H9 (cell line): ENCODE data around the gene SNRPA1. TPM values are rescaled to one million over a fixed set of nuclear protein-coding genes. Genes with fewer than 3 reads are reported as not detected.

Source experiments
- DNase-seq: peaks from one replicate; pipeline ENCODE4 v3.0.0-alpha.2; 2017
- H2AFZ ChIP-seq: one replicate; pipeline ENCODE4 v1.6.1; 2013; ENCODE audit warnings: mild to moderate bottlenecking, low read length, control low read depth, moderate library complexity
- H2AK5ac ChIP-seq: 2 replicates; pipeline ENCODE4 v1.6.1; 2013; ENCODE audit warnings: low read length, control low read depth, mixed read lengths; ENCODE audit not compliant: insufficient read length
- H2BK120ac ChIP-seq: one replicate; pipeline ENCODE4 v1.6.1; 2013; ENCODE audit warnings: low read depth, mild to moderate bottlenecking, low read length, control low read depth, inconsistent platforms; ENCODE audit not compliant: poor library complexity, severe bottlenecking
- H2BK12ac ChIP-seq: 2 replicates; pipeline ENCODE4 v1.6.1; 2013; ENCODE audit warnings: low read length, control low read depth, mixed read lengths, low read depth; ENCODE audit not compliant: insufficient read length
- H2BK15ac ChIP-seq: 2 replicates; pipeline ENCODE4 v1.6.1; 2013; ENCODE audit warnings: low read depth, low read length, control low read depth
- H2BK20ac ChIP-seq: one replicate; pipeline ENCODE4 v1.6.1; 2013; ENCODE audit warnings: low read depth, mild to moderate bottlenecking, low read length, control low read depth, inconsistent platforms; ENCODE audit not compliant: poor library complexity, severe bottlenecking
- H2BK5ac ChIP-seq: 2 replicates; pipeline ENCODE4 v1.6.1; 2013; ENCODE audit warnings: low read length, control low read depth, mixed read lengths; ENCODE audit not compliant: insufficient read length
- H3K14ac ChIP-seq: 2 replicates; pipeline ENCODE4 v1.6.1; 2013; ENCODE audit warnings: low read length, control low read depth; ENCODE audit not compliant: insufficient read depth
- H3K18ac ChIP-seq: 2 replicates; pipeline ENCODE4 v1.6.1; 2013; ENCODE audit warnings: low read depth, mild to moderate bottlenecking, mixed read lengths, low read length, control low read depth; ENCODE audit not compliant: insufficient read length
- H3K23ac ChIP-seq: 2 replicates; pipeline ENCODE4 v1.6.1; 2013; ENCODE audit warnings: low read length, control low read depth, mixed read lengths, low read depth; ENCODE audit not compliant: insufficient read length
- H3K23me2 ChIP-seq: 2 replicates; pipeline ENCODE4 v1.6.1; 2013; ENCODE audit warnings: low read depth, mild to moderate bottlenecking, mixed read lengths, low read length, control low read depth; ENCODE audit not compliant: insufficient read length, poor library complexity, severe bottlenecking
- H3K27ac ChIP-seq: 2 replicates; pipeline ENCODE4 v1.5.1; 2013; ENCODE audit warnings: low read length, control low read depth, mixed read lengths, low read depth; ENCODE audit not compliant: insufficient read length
- H3K27me3 ChIP-seq: 2 replicates; pipeline ENCODE4 v1.6.1; 2013; ENCODE audit warnings: low read length, control low read depth, inconsistent platforms; ENCODE audit not compliant: insufficient read depth
- H3K4ac ChIP-seq: 2 replicates; pipeline ENCODE4 v1.6.1; 2013; ENCODE audit warnings: low read depth, mild to moderate bottlenecking, control low read depth, inconsistent platforms, low read length, moderate library complexity
- H3K4me1 ChIP-seq: 2 replicates; pipeline ENCODE4 v1.6.1; 2013; ENCODE audit warnings: low read length, control low read depth, inconsistent platforms; ENCODE audit not compliant: insufficient read depth
- H3K4me2 ChIP-seq: 2 replicates; pipeline ENCODE4 v1.6.1; 2013; ENCODE audit warnings: low read length, control low read depth, mixed read lengths; ENCODE audit not compliant: insufficient read length, insufficient read depth
- H3K56ac ChIP-seq: 2 replicates; pipeline ENCODE4 v1.6.1; 2013; ENCODE audit warnings: low read depth, mild to moderate bottlenecking, mixed read lengths, low read length, control low read depth; ENCODE audit not compliant: insufficient read length
- H3K79me1 ChIP-seq: 2 replicates; pipeline ENCODE4 v1.6.1; 2013; ENCODE audit warnings: low read depth, mild to moderate bottlenecking, moderate library complexity, low read length, control low read depth, inconsistent platforms; ENCODE audit not compliant: insufficient read depth, poor library complexity, severe bottlenecking
- H3K79me2 ChIP-seq: 2 replicates; pipeline ENCODE4 v1.6.1; 2013; ENCODE audit warnings: low read length, control low read depth, inconsistent platforms; ENCODE audit not compliant: insufficient read depth
- H3K9ac ChIP-seq: 2 replicates; pipeline ENCODE4 v1.6.1; 2013; ENCODE audit warnings: low read length, control low read depth, mixed read lengths; ENCODE audit not compliant: insufficient read length; ENCODE audit errors: extremely low read depth
- H3K9me3 ChIP-seq: one replicate; pipeline ENCODE4 v1.6.1; 2013; ENCODE audit warnings: low read depth, low read length, inconsistent platforms; ENCODE audit not compliant: control insufficient read depth
- H3T11ph ChIP-seq: one replicate; pipeline ENCODE4 v1.6.1; 2013; ENCODE audit warnings: mild to moderate bottlenecking, low read length, control low read depth, inconsistent platforms
- H4K20me1 ChIP-seq: one replicate; pipeline ENCODE4 v1.6.1; 2013; ENCODE audit not compliant: control insufficient read depth, insufficient read length, insufficient read depth
- H4K5ac ChIP-seq: 2 replicates; pipeline ENCODE4 v1.6.1; 2013; ENCODE audit warnings: low read depth, mild to moderate bottlenecking, mixed read lengths, low read length, control low read depth; ENCODE audit not compliant: insufficient read length
- H4K8ac ChIP-seq: replicated peaks from 2 replicates; pipeline ENCODE4 v1.6.1; 2013; ENCODE audit warnings: low read length, control low read depth, mixed read lengths, low read depth; ENCODE audit not compliant: insufficient read length
- H4K91ac ChIP-seq: 2 replicates; pipeline ENCODE4 v1.6.1; 2013; ENCODE audit warnings: low read depth, mild to moderate bottlenecking, moderate library complexity, mixed read lengths, low read length, control low read depth; ENCODE audit not compliant: insufficient read length
- H3K27ac Mint-ChIP-seq, 3 experiments: 2 replicates in 2 of 3; 3 replicates in 1 of 3; pipeline ENCODE4 v1.8.0; 2020 to 2021; ENCODE audit warnings: mixed read lengths in 3 of 3, mild to moderate bottlenecking in 1 of 3, moderate library complexity in 1 of 3
- H3K27me3 Mint-ChIP-seq: 2 replicates; pipeline ENCODE4 v1.8.0; 2021; ENCODE audit warnings: low read depth, mild to moderate bottlenecking, moderate library complexity, mixed read lengths
- H3K36me3 Mint-ChIP-seq, 3 experiments: 2 replicates in 2 of 3; 3 replicates in 1 of 3; pipeline ENCODE4 v1.8.0; 2020 to 2021; ENCODE audit warnings: low read depth in 3 of 3, mixed read lengths in 3 of 3; ENCODE audit not compliant: insufficient read depth in 1 of 3
- H3K4me1 Mint-ChIP-seq, 2 experiments: 2 replicates each; pipeline ENCODE4 v1.8.0; 2020; ENCODE audit warnings: mixed read lengths in 2 of 2
- H3K4me3 Mint-ChIP-seq, 2 experiments: 2 replicates in 1 of 2; 3 replicates in 1 of 2; pipeline ENCODE4 v1.8.0; 2020 to 2021; ENCODE audit warnings: mild to moderate bottlenecking in 2 of 2, mixed read lengths in 2 of 2, moderate library complexity in 1 of 2
- H3K9me3 Mint-ChIP-seq, 2 experiments: 2 replicates in 1 of 2; 3 replicates in 1 of 2; pipeline ENCODE4 v1.8.0; 2020; ENCODE audit warnings: mild to moderate bottlenecking in 2 of 2, mixed read lengths in 2 of 2, moderate library complexity in 1 of 2
- CTCF ChIP-seq: fragments of 200-600 bp; sonication (generic); conservative IDR thresholded peaks from 3 replicates; pipeline ENCODE4 v1.8.0; 2021; ENCODE audit warnings: antibody characterized with exemption, mild to moderate bottlenecking
- WGBS: extraction: QIAGEN DNeasy Blood & Tissue Kit; methylation state at CpG from one replicate; pipeline ENCODE4 v1.1.7; 2013; ENCODE audit warnings: missing lambda C conversion rate, low lambda C conversion rate, mixed read lengths; ENCODE audit not compliant: insufficient read length; ENCODE audit errors: extremely low coverage; 5-methylcytosine and 5-hydroxymethylcytosine counted together
- total RNA-seq: library from RNA; stranded (reverse); gene quantifications from 2 replicates; pipeline ENCODE4 v1.2.1, GENCODE V29; 2021

Gene SNRPA1
- total RNA-seq, 1 experiment from 2014 or later: 145 TPM

- Histone ChIP-seq H4K5ac (no peak overlapping the region), H3K23me2 (no peaks in the 10 kb centered on the region), H3K4me2 (no peak overlapping the region), H3K9me3 (no peaks in the 10 kb centered on the region), H3K14ac (no peak overlapping the region), H3K4ac (no peak overlapping the region), H3K27ac (no peak overlapping the region), H3K56ac (no peak overlapping the region), H4K8ac (no peak overlapping the region), H2BK20ac (no peak overlapping the region), H2BK120ac (no peak overlapping the region), H2BK5ac (no peak overlapping the region), H3K4me1 (no peaks in the 10 kb centered on the region), H3K23ac (no peak overlapping the region), H3K9ac (no peak overlapping the region), H2AK5ac (no peak overlapping the region), H3K79me2 (no peaks in the 10 kb centered on the region), H4K20me1 (no peaks in the 10 kb centered on the region), H3K79me1 (no peaks in the 10 kb centered on the region), H2BK15ac (no peak overlapping the region), H3T11ph (no peak overlapping the region), H2BK12ac (no peak overlapping the region), H3K18ac (no peak overlapping the region), H2AFZ (no peak overlapping the region), H4K91ac (no peak overlapping the region), H3K27me3 (no peaks in the 10 kb centered on the region)
- no peak for DNase-seq
- H3K4me3 Mint-ChIP-seq: no peak overlapping the region
- no peak for TF ChIP-seq CTCF
- H3K27ac Mint-ChIP-seq: peak overlapping the region in 1 of 3 experiments; percentile 52; a peak in 1 of 7 replicates
- no peaks in the 10 kb centered on the region; a peak in 1 of 5 replicates for H3K9me3 Mint-ChIP-seq
- no CpG with 5 or more reads among the region's 16 CpGs for WGBS
- no peaks in the 10 kb centered on the region for H3K36me3 Mint-ChIP-seq
- no peaks in the 10 kb centered on the region; the same call in 1 of the 2 replicates for H3K27me3 Mint-ChIP-seq
- peaks cover 0 to 4% of the 10 kb centered on the region in 2 experiments; a peak in 1 of 4 replicates for H3K4me1 Mint-ChIP-seq
Observed at GRCh38 chr15:101307897-101308603, 13.0 kb upstream of the SNRPA1 start.
